Right ventricle myocardium superior (tissue), 1 donor: ENCODE data around the gene OR4D1. TPM values are rescaled to one million over a fixed set of nuclear protein-coding genes. Genes with fewer than 3 reads are reported as not detected.

ENCODE experiments used
- ATAC-seq: fragments of 200-7000 bp; cut with Tn5 transposase; one replicate; pipeline ENCODE4 v1.9.1; 2020; ENCODE audit warnings: mild to moderate bottlenecking; ENCODE audit not compliant: poor library complexity
- DNase-seq: peaks from one replicate; pipeline ENCODE4 v3.0.0-alpha.2; 2020
- intact Hi-C: fragments of 100-400 bp; cut with DNase I; formaldehyde crosslinking; loops from one replicate; pipeline ENCODE4 v1.11.2; 2022
- total RNA-seq: library from RNA; stranded (reverse); fragmentation: NEBNext Ultra II Directional; extraction: Animal tissue kit (Norgen Biotek cat#: 25700); gene quantifications from one replicate; pipeline ENCODE4 v1.2.1, GENCODE V29; 2021
- donor health status: DM: no; HTN: yes; CAD: no; lungs with severe emphysema.

Gene OR4D1
- total RNA-seq, 1 donor from 2014 or later, result not detected

DNA sequence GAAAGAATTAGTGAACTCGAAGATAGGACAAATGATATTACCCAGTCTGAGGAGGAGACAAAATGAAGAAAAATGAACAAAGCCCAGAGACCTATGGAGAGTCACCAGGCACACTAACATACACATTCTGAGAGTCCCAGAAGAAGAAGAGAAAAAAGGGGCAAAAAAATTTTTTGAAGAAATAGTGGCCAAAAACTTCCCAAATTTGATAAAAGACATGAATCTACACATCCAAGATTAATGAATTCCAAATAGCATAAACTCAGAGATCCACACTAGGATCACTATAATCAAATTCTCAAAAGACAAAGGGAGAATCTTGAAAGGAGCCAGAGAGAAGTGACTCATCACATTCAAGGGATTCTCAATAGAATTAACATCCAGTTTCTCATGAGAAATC lies 3.4 kb upstream of the OR4D1 start:
- intact Hi-C loops, result no loop called here
- DNase-seq (no peak), ATAC-seq (no peak)

DNA sequence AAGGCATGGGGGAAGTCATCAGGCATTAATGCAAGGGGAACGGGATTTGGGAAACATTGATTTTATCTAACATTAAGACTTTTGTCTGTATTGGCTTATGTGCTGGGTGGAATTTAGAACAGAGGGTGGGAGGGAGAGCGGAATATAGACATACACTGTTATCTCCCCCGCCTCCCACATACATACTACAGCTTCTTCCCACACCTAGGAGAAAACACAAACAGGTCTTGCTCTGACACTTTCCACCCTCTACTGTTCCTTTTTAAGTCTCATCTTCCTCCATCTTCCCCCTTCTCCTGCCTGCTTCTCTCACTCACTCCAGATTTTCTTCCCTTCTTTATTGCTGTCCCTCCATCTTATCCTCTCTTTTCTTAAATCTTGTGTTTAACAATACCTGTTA lies 425 bp downstream of the OR4D1 start:
- intact Hi-C loops, result no loop called here
- no peak for ATAC-seq
- no peak for DNase-seq

DNA sequence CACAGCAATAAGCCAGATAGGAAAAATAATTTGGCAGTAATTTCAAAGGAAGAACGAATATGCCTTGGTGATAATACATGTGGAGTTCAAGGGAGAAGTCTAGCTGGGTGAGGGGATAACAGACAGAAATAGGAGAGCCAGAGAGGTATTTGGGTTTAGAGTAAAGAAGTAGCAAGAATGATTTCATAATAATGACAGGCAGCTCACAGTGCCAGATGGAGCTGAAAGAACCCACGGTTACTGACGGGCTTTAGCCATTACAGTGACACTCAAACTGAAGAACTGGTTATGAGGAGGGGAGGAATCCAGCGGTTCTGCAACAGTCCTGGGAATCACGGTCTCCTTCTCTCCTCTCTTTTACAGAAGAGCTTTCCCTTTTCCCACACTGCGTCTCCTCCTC lies 2.2 kb downstream of the OR4D1 start:
- ATAC-seq (no peak), DNase-seq (no peak)
- intact Hi-C loops, result no loop called here

- DNase-seq (no peak), ATAC-seq (peak; percentile 25)
- intact Hi-C loops, result no loop called here
Measured at GRCh38 chr17:58153046-58153445, 4.9 kb downstream of the OR4D1 start.

GRCh38 chr17:58153671-58154070 lies 5.5 kb downstream of the OR4D1 start:
- no peak for ATAC-seq
- intact Hi-C loops, result no loop called here
- DNase-seq, result no peak

DNA sequence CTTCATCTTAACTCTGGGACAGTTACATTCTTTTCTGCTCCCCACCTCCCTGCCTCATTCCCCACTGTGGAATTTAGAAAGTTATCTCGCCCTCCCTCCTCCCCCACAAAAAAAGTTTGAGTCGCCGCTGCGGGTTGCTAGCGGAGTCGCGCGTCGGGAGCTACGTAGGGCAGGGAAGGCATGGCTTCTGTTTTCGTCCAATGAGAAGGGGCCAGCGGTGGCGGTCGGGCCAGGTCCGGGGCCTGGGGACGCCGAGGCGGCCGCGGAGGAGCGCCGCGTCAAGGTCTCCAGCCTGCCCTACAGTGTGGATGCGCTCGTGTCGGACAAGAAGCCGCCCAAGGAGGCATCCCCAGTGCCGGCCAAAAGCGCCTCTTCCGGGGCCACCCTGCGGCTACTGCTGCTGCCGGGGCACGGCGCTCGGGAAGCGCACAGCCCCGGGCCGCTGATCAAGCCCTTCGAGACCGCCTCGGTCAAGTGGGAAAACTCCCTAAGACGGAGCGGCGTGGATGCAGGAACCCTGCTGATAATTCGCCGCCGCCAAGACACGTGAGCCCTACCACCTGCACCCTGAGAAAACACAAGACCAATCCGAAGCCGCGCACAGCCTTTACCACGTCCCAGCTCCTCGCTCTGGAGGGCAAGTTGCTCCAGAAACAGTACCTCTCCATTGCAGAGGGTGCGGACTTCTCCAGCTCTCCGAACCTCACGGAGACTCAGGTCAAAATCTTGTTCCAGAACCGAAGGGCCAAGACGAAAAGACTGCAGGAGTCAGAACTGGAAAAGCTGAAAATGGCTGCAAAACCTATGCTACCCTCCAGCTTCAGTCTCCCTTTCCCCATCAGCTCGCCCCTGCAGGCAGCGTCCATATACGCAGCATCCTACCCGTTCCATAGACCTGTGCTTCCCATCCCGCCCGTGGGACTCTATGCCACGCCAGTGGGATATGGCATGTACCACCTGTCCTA lies 8.9 kb downstream of the OR4D1 start:
- DNase-seq (peak; percentile 52), ATAC-seq (peak; percentile 88)
- intact Hi-C loops, result no loop called here

DNA sequence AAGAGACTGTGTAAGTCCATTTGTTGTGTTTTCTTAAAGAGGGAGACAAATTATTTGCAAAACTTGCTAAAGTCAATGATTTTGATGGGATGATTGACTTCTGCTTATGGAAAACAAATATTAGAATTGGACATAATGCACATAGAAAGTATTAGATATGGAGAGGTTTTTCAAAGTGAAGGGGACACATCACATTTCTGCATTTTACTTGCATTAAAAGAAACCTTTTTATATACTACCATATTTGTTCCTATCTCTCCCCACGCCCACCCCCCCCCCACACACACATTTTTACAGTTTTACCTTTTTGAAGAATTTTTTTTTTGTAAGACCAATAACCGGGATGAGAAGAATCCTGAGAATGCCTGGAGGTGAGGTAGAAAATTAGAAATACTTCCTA lies 10.0 kb downstream of the OR4D1 start:
- intact Hi-C loops, result no loop called here
- no peak for ATAC-seq

DNA sequence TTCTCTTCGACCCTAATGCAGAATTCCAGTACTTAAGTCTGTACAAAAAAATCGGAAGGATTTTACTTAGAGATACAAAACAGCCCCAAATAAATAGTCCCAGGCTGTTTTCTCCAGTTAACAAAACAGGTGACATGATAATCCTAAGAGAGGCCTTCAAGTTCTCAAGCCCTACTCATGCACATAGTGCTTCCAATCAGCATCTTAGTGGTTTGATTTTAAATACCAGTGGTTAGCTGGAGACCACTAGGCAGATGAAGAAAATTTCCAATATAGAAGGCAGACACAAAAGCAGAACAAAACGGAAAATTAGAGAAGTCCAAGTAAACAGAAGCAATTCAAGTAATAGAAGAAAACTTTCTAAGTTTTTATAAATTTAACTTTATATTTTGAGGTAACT lies 13.4 kb downstream of the OR4D1 start:
- ATAC-seq, result no peak
- intact Hi-C loops, result no loop called here
- DNase-seq, result no peak

More for the DNA sequence above, 10.0 kb downstream of the OR4D1 start:
- no peak for DNase-seq

- intact Hi-C loops, result no loop called here
- ATAC-seq (no peak), DNase-seq (no peak)
Measured at GRCh38 chr17:58165981-58166380, 17.8 kb downstream of the OR4D1 start.

DNA sequence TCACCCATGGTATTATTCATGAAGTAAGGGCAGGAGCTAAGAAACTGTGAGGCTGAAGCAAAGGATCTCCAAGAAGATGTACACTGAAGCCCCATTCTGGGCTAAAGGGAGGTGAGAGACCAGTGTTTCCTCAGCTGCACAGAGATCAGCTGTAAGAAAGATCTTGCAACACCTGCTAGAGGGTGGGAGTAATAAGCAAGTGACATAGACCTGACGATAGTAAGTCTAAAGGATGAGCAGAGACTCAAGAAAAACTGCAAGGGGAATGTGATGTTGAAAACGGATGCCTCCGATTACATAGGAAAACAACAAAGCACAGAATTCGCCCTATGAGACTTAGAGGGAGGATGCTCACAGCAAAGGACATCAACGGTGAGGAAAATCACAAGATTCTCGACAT lies 18.5 kb downstream of the OR4D1 start, which contains the start of gene OR4D2:
OR4D2 (plus strand) TSS at position 301 of the 400 bp plus-strand sequence. CDS start 2,674 bp downstream, outside the sequence.
- DNase-seq, result no peak
- intact Hi-C loops, result no loop called here
- ATAC-seq, result no peak

DNA sequence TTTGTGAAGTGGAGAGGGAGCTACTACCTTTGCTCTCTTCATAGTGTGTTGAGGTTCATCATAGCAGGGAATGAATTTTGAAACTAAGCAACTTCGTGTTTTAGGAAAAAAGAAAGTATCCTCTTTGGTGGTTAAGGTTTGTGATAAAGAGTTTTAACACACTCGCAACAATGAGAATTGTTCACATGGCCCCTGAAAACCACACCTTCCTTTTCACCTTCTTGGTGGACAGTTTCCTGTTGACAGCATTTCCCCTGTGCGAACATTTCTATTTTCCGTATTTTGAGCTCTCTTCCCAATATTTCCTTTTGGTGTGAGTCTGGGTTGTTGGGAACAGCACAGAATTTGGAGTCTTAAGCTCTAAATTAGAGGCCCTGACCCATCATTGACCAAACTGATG lies 22.4 kb downstream of the OR4D1 start:
- no peak for ATAC-seq

GRCh38 chr17:58172369-58173071 lies 24.3 kb downstream of the OR4D1 start:
- intact Hi-C loops, result no loop called here
- ATAC-seq (no peak), DNase-seq (no peak)

More for the DNA sequence above, 22.4 kb downstream of the OR4D1 start:
- intact Hi-C loops, result no loop called here
- no peak for DNase-seq

DNA sequence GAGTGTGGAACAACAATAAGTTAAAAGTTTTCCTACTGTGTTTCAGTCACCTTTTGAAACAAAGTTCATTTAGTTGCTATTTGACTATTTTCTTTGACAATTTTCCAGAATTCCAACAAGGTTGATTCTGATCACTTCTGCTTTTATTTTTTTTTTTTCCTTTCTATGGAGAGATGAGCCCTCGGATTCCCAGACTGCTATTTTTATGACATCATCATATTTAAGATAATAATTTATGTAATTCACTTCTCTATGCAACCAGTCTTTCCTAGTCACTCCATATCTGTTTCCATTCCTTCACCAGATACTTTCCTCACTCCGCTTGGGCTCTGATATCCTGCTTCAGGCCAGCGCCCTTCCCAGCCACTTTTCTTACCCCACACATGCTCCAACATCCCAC lies 26.7 kb downstream of the OR4D1 start:
- intact Hi-C loops, result no loop called here
- ATAC-seq, result no peak
- DNase-seq, result no peak

GRCh38 chr17:58176200-58176599 lies 28.0 kb downstream of the OR4D1 start:
- intact Hi-C loops, result no loop called here
- no peak for DNase-seq
- ATAC-seq, result no peak

GRCh38 chr17:58181796-58182195 lies 33.6 kb downstream of the OR4D1 start:
- DNase-seq, result no peak
- intact Hi-C loops, result no loop called here
- ATAC-seq, result no peak

DNA sequence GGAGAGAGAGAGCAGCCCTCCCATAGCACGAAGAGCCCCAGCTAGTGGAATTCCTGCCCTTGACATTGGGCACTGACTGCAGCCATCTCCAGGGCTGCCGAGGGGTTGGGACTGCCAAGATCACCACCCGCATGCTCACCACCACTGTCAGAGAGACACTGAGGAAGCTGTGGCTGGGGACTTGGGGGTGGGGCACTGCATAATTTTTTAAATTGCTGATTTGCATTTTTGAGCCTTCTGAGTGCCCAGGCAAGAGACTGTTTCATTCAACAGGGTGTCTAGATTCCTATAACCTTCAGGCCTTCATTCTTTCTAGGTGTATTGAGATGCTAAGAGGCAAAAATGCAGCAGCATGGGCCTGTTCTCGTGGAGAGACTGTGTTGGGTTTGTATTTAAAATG lies 35.3 kb downstream of the OR4D1 start:
- no peak for ATAC-seq

DNA sequence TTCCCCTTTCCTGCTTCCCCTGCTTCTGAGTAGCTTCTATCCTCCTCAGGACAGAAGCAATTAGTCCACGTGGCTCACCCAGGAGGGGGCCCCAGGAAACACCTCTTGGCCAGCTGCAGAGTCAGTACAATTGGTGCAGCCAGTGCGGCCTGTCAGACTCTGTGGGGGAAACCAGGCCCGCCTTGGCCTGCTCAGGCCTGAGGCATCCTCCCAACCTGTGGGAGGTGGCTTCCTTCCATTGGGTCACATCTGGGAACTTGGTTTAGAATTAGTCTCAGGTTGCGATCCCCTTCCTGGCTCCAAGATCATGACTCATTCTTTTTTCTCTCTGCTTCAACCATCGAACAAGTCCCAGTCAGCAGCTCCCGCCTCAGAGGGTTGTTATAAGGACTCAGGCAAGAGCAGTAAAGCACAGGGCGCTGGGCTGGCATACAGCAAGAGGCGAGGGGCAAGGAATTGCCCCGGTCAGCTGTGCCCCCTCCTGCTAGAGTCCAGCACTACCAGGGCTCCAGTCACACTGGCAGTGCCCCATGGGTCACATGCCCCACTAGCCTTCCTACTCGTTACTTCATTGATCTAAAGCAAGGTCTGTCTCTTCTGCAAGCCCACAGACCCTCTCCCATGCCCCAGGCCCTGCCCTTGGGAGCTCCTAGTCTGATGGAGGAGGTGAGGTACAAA lies 36.3 kb downstream of the OR4D1 start:
- ATAC-seq (no peak), DNase-seq (no peak)
- intact Hi-C loops, result no loop called here

More for the DNA sequence above, 35.3 kb downstream of the OR4D1 start:
- no peak for DNase-seq
- intact Hi-C loops, result no loop called here

GRCh38 chr17:58184986-58185761 lies 37.0 kb downstream of the OR4D1 start:
- no peak for DNase-seq
- ATAC-seq, result no peak
- intact Hi-C loops, result no loop called here

DNA sequence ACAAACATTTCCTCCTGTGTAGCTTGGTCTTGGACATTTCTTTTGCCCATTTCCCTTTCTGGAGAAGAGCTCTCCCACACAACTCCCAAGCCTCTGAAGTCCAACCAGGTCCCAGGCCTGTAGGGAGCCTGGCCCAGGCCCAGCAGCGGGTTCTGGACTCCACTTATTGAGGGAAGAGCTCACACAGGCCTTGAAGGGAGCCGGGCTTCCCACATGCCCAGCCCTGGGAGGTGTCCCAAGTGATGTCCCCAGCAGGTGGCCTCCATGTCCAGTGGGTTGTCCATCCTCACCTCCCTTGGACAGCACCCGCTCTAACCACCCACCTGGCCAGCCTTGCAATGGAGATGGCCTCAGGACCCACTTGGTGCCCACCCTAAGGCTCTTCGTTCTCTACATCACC lies 38.4 kb downstream of the OR4D1 start:
- DNase-seq, result no peak
- no peak for ATAC-seq
- intact Hi-C loops, result no loop called here
